GM08714 (cell line): Measurements from ENCODE around the gene ACLY.
A peak's percentile ranks its signal among the peaks of the same experiment; 100 is the strongest.
"Not testable (repeated sequence)": the region's sequence is repeated elsewhere in the genome, so short reads cannot be mapped to it uniquely, and the experiment has no call there.

Experiments used
- H3K4me3 ChIP-seq: fragments of 200-500 bp; sonication (Bioruptor generic); 2 replicates; pipeline ENCODE4 v1.5.1; 2014; ENCODE audit warnings: mild to moderate bottlenecking, low read length, inconsistent platforms
- ZNF274 ChIP-seq: IDR thresholded peaks from 2 replicates; pipeline ENCODE4 v1.6.1; 2012; ENCODE audit warnings: mild to moderate bottlenecking, low read depth, low read length

Gene ACLY

DNA sequence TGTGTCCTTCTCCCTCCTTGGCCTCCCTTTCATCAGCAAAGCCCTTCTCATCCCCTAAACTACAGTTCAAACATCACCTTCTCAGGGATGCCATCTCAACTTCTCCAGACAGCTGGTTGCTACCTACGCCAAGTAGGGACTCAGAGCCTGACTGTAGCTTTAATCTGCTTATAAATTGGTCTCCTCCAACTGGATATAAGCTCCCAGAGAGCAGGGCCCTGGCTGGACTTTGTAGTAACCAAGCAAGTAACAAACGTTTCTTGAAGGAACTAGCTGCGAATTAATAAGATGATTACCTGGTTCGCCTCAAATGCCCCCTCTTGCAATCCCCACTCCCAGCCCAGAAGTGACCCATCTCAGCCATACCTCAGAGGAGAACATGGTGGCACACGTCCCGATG is 36.0 kb downstream of the ACLY start:
- no peak for TF ChIP-seq ZNF274
- H3K4me3 ChIP-seq, result no peak overlapping the region

DNA sequence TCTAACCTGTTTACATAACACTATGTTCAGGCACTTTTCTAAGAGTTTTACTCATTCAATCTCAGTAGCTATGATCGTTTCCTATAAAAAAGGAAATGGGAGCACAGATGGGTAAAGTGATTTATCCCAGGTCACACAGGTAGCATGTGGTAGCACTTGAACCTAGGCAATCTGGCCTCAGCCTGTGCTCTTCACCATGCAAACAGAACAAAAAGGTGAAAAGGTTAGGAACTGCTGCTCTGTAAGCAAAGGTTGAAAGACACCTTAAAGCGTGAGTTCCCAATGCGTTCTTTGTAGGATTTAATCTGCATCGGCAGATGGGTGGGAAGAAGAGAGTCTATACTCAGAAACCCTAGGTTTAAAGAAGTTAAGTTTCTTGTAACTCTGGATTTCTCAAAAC is 38.6 kb downstream of the ACLY start:
- no peak overlapping the region for H3K4me3 ChIP-seq
- TF ChIP-seq ZNF274, result no peak

DNA sequence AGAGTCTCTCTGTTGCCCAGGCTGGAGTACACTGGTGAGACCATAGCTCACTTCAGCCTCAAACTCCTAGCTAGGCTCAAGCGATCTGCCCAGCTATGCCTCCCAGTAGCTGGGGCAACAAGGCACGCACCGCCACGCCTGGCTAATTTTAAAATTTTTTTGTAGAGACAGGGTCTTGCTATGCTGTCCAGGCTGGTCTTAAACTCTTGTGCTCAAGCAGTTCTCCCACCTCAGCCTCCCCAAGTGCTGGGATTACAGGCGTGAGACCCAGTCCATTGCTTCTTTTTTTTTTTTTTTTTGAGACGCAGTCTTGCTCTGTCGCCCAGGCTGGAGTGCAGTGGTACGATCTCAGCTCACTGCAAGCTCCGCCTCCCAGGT is 44.5 kb downstream of the ACLY start:
- H3K4me3 ChIP-seq, result not testable (repeated sequence)

DNA sequence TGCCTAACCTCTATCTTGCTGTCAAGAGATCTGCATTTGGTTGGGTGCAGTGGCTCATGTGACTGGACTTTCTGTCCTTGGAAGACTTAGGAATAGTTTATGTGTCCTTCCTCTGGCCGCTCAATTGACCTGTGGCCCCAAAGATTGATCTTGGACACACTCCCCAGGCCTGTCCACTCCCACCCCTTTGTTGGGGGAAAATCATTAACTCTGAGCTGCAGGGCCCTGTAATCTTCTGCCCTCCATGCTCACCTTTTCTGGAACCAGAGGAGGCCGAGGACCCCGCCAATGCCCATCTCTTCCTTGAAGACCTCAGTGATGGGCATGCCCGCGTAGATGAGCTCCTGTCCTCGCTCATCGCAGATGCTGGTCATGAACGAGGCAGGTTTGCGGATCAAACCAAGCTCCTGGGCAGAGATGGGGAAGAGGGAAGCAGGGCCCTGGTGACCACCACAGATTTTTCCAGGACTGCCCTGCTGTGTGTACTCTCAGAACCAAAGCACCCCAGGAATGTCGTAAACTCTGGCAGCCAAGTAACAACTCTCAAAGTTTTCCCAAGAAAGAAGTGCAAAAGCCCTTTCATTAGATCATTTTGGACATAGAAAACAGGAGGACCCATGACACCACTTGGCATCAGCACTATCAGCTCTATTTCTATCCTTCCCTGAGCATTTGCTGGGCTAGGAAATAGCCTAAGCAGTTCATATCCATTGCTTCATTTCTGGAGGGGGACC is 45.0 kb downstream of the ACLY start:
- no peak overlapping the region for H3K4me3 ChIP-seq
- no peak for TF ChIP-seq ZNF274

DNA sequence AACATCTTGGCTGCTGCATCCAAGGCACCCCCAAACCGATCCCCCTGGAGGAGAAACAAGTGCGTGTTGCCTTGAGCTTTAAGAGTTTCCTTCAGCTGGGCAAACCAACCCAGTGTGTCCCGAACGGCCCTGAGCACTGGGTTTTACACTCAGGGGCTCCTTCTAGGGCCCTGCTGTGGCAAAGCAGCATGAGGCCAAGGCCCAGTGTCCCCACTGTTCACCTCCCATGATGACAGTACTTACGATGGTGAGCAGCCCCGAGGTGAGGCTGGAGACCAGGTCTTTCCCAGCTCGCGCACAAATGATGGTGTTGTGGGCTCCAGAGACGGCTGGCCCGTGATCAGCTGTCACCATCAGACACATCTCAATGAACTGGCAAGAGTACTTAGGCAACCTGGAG is 47.0 kb downstream of the ACLY start:
- H3K4me3 ChIP-seq, result no peak overlapping the region
- no peak for TF ChIP-seq ZNF274

DNA sequence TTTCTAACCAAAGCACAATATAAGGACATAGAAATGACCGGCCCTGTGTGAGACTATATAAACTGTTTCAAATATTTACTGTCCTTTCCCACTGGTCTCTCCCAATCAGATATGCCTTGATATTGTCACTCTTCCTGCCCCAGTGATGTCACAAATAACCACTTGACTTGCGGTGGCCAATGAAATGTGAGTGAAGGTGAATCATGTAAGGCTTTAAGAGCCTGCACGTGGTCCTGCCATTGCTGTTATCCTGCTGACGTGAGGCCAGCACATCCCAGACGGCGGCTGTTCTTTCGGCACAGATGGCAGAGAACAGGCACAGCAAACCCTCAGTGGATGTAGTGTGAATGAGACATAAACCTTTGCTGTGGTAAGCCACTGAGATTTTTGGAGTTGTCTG is 48.1 kb downstream of the ACLY start:
- no peak overlapping the region for H3K4me3 ChIP-seq

DNA sequence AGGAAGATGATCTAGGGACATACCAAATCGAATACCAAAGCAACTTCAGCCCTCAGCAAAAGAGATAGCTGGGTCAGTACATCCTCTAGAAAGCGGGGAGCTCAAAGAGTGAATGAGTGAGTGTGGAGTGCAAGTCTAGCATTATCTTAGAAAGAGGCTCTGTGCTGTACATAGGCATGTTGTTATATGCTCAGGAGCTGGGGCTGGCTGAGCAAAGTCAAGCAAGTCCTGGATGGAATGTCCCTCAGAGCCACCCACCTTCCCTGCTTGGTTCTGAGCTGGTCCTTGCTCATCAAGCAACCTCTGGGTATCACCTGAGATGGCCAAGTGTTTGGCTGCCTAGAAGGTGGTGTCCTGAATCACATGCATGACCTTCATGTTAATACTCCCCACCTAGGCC is 48.7 kb downstream of the ACLY start:
- H3K4me3 ChIP-seq, result no peak overlapping the region
- TF ChIP-seq ZNF274, result no peak

More for the DNA sequence above, 48.1 kb downstream of the ACLY start:
- TF ChIP-seq ZNF274, result no peak

DNA sequence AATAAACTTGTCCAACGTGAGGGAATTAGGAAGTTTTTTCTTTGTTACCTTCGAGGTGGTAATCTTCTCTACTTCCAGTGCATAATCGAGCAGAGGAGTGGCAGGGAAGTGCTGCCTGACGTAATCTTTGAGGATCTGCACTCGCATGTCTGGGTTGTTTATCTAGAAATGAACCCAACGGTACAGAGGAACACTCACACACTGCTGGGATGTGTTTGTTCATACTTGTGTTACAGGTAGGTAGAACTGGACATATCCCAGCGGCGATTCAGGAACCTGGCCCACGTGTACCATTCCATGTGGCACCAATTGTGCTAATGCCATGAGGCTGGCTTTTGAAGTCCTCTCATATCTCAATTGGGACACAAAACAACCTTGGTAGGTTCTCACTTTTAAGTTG is 49.3 kb downstream of the ACLY start:
- TF ChIP-seq ZNF274, result no peak
- H3K4me3 ChIP-seq, result no peak overlapping the region

DNA sequence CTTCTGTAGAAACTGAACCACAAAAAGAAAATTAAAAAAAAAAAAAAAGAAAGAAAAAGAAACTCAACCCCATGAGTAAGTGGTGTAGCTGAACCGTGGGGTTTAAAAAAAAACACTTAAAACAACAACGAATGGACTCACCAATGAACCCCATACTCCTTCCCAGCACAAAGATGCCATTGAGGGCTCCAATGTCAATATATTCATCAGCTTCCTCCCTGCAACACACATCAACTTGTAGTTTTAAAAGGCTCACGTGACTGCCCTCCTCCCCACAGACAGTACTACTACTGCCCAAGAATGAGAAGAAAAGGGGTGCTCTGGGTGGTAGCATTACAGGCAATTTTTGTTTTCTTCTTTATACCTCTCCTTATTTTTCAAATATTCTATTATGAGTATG is 50.2 kb downstream of the ACLY start:
- TF ChIP-seq ZNF274, result no peak
- H3K4me3 ChIP-seq, result no peak overlapping the region

DNA sequence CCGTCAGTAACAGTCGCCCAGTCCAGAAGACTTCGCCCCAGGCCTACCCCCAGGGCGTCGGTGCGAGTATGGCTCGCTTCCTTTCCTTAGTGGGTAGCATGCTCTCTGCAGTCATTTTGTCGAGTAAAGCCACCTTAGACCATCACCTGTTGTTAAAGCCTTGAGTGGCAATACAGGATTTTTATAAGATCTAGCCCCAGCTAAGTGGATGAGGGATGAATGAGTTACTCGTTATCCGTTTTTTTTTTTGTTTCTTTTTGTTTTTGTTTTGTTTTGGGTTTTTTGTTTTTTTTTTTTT is 53.2 kb downstream of the ACLY start:
- peak overlapping the region; percentile 52; the same call in 1 of the 2 replicates for H3K4me3 ChIP-seq
- TF ChIP-seq ZNF274, result no peak

DNA sequence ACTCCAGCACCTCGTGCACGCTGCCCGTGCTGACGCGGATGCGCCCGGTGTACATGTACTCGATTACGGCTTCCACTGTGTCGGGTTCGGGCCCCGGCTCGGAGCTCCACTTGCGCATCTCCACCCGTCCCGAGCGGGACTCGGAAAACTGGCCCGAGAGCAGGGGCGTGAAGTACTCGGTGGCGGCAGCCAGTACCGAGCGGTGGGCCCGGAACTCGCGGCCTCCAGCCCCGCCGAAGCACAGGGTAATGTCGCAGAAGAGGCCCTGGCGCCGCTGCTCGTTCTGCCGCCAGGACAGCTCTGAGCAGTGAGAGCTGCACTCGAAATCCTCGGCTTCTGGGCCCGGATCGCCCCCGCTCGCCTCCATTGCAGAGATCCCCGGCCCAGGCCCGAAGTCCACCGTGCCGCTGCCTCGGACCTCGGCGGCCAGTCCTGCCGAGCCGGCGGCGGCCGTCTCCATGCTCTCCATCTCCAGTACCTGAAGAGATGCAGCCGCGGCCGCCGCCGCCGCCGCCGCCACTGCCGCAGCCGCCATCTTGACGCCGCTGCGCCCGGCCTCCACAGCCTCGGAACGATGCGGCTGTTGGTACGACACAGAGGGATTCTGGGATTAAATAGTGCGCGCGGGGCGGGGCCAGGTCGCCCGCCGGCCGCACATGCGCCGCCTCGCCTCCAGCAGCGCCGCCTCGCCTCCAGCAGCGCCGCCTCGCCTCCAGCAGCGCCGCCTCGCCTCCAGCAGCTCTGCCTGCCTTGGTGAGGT is 53.7 kb downstream of the ACLY start, which contains the start of gene KLHL11:
TSS of gene KLHL11 (minus strand) at position 588 of the 760 bp plus-strand sequence. CDS start at position 535, 53 bp downstream.
- TF ChIP-seq ZNF274, result no peak
- H3K4me3 ChIP-seq, result peak within 1 kb of the TSS; percentile 94

DNA sequence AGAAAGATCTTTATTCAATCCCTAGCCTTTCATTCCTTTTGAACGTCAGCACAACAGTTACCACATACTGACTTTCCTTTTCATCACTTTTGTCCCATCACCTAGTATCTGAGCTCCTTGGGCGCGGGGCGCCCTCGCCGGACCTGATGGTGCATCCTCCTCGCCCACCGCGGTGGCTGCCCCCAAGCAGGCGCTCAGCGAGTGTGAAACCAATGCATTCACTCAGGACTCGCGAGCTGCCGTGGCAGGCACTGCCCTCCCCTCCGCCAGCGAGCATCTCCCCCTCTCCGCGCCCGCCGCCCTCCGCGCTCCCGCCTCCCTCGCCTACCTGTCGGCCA is 54.3 kb downstream of the ACLY start:
- peak overlapping the region; percentile 94 for H3K4me3 ChIP-seq
- no peak for TF ChIP-seq ZNF274

DNA sequence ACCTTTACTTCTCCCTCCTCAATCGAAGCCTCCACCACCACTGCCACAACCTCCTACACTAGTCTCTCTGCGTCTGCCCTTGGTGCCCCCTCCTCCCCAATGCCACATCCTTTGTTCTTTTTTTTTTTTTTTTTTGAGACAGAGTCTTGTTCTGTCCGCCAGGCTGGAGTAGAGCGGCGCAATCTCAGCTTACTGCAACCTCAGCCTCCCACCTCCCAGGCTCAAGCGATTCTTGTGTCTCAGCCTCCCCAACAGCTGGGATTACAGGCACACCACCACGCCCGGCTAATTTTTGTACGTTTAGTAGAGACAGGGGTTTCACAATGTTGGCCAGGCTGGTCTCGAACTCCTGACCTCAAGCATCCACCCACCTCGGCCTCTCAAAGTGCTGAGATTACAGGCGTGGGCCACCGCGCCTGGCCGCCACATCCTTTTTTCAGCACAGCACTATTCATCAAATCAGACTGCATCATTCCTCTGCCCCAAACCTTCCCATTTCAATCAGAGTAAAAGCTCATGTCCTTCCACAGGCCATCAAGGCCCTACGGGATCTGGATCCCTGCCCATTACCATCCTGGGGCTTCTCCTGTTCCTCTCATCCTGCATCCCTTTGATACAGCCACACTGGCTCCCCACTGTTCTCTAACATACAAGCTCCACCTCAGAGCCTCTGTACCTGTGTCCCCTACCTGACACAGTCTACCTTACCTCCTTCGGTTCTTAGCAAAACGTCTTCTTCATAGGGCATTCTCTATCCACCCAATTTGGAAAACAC is 55.5 kb downstream of the ACLY start:
- H3K4me3 ChIP-seq, result peak overlapping the region; percentile 94
- TF ChIP-seq ZNF274, result no peak

DNA sequence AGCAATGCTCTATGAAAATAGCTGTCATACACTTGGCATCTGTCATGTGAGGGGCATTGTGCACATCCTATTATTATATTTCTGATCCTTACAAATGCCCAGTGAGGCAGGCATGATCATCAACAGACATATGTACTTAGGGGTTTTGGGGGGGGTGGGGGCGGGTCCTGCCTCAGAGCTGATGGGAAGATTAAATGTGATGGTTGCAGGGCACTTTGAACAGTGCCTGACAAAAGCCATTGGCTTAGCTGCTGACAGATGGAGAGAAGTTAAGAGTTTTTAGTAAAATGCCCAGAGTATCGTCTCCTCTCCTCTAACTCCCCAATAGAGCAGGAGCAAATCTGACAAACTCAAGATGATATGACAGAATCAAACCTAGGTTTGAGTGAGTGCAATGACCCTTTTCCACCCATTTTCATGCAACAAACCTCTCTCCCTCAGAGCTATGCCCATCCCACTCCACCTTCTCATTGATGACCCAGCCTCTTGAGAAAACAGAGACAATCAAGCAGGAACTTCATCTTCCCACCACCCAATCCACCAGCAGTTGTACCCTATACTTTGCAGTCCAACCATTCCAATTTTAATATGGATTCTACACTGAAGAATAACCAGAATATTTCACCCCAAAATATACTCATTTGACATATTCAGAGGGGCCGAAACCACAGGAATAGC is 58.4 kb downstream of the ACLY start:
- no peak overlapping the region for H3K4me3 ChIP-seq
- no peak for TF ChIP-seq ZNF274

DNA sequence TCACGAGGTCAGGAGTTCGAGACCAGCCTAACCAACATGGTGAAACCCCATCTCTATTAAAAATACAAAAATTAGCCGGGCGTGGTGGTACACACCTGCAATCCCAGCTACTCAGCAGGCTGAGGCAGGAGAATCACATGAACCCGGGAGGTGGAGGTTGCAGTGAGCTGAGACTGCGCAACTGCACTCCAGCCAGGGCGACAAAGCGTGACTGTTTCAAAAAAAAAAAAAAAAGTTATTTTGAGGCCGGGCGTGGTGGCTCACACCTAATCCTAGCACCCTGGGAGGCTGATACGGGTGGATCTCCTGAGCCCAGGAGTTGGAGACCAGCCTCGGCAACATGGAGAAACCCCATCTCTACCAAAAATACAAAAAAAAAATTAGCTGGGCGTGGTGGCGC is 67.4 kb downstream of the ACLY start:
- not testable (repeated sequence) for H3K4me3 ChIP-seq
